B cell (primary cell): Measurements from ENCODE around the gene GRB14.

ENCODE experiments used
- EZH2 ChIP-seq: IDR thresholded peaks from 2 replicates; pipeline ENCODE4 v1.6.1; 2012; ENCODE audit warnings: borderline replicate concordance, low read depth, mild to moderate bottlenecking, moderate library complexity, low read length; ENCODE audit not compliant: insufficient read depth, poor library complexity, severe bottlenecking
- TF ChIP-seq, protein P1 (sequence below): fragments of 200-600 bp; IDR thresholded peaks from one replicate; pipeline ENCODE4 v1.8.0; 2022; ENCODE audit warnings: antibody characterized with exemption, mild to moderate bottlenecking

- TF ChIP-seq, protein P1, sequence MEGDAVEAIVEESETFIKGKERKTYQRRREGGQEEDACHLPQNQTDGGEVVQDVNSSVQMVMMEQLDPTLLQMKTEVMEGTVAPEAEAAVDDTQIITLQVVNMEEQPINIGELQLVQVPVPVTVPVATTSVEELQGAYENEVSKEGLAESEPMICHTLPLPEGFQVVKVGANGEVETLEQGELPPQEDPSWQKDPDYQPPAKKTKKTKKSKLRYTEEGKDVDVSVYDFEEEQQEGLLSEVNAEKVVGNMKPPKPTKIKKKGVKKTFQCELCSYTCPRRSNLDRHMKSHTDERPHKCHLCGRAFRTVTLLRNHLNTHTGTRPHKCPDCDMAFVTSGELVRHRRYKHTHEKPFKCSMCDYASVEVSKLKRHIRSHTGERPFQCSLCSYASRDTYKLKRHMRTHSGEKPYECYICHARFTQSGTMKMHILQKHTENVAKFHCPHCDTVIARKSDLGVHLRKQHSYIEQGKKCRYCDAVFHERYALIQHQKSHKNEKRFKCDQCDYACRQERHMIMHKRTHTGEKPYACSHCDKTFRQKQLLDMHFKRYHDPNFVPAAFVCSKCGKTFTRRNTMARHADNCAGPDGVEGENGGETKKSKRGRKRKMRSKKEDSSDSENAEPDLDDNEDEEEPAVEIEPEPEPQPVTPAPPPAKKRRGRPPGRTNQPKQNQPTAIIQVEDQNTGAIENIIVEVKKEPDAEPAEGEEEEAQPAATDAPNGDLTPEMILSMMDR, result no peak
- no peak for TF ChIP-seq EZH2
Measured at GRCh38 chr2:164456619-164457018, 164.7 kb downstream of the GRB14 start.
